B cell (primary cell): ENCODE data around the gene KCNA10. TPM values are rescaled to one million over a fixed set of nuclear protein-coding genes. Genes with fewer than 3 reads are reported as not detected.

Experiments
- ATAC-seq: fragments of 200-7000 bp; cut with Tn5 transposase; one replicate; pipeline ENCODE4 v1.10.0; 2021; ENCODE audit warnings: low read depth, mild to moderate bottlenecking, moderate number of reproducible peaks, moderate library complexity
- CTCF ChIA-PET: fragments of 350-600 bp; sonication (Branson Sonifier 250); formaldehyde crosslinking; loops from one replicate; lab custom pipeline; 2021; ENCODE audit warnings: antibody characterized with exemption, inconsistent platforms; lab: Charles Lee
- POLR2A ChIA-PET: fragments of 350-600 bp; sonication (Branson Sonifier 250); formaldehyde crosslinking; loops from one replicate; lab custom pipeline; 2021; ENCODE audit warnings: antibody characterized with exemption; lab: Charles Lee
- DNase-seq: peaks from one replicate; pipeline ENCODE4 v3.0.0; 2013
- H2AFZ ChIP-seq: 2 replicates; pipeline ENCODE4 v1.6.1; 2012; ENCODE audit warnings: mild to moderate bottlenecking, low read depth, low read length; ENCODE audit not compliant: insufficient read depth, poor library complexity, severe bottlenecking
- H3K27ac ChIP-seq, 2 donors: 1 replicate in 1 of 2; 2 replicates in 1 of 2; pipeline ENCODE4 v1.5.1; 2012 to 2013; ENCODE audit warnings: low read length in 2 of 2, mild to moderate bottlenecking in 2 of 2, moderate library complexity in 1 of 2
- H3K27me3 ChIP-seq, 4 experiments: fragments of 200-600 bp in 1 of 4; sonication (generic) in 1 of 4; replicated peaks in 1 of 4; 1 replicate in 2 of 4; 2 replicates in 2 of 4; pipeline versions ENCODE4 v1.6.1 to v1.7.0; 2013 to 2016; ENCODE audit warnings: low read length in 3 of 4, mild to moderate bottlenecking in 2 of 4, mixed read lengths in 1 of 4, moderate library complexity in 1 of 4; ENCODE audit not compliant: insufficient read depth in 4 of 4, control insufficient read depth in 3 of 4; ENCODE audit errors: control extremely low read depth in 1 of 4
- H3K36me3 ChIP-seq, 2 experiments: replicated peaks in 1 of 2; 1 replicate in 1 of 2; 2 replicates in 1 of 2; pipeline versions ENCODE4 v1.6.1 to v1.7.1; 2013; ENCODE audit warnings: low read length in 1 of 2; ENCODE audit not compliant: insufficient read depth in 2 of 2, control insufficient read depth in 1 of 2; ENCODE audit errors: control extremely low read depth in 1 of 2, extremely low read depth in 1 of 2
- H3K4me1 ChIP-seq, 2 donors: fragments of 200-600 bp in 1 of 2; sonication (generic) in 1 of 2; 1 replicate in 1 of 2; 2 replicates in 1 of 2; pipeline versions ENCODE4 v1.5.1 to v1.6.1; 2013 to 2017; ENCODE audit warnings: low read length in 2 of 2; ENCODE audit not compliant: control insufficient read depth in 2 of 2, insufficient read depth in 2 of 2
- H3K4me2 ChIP-seq: replicated peaks from 2 replicates; pipeline ENCODE3; 2012; ENCODE audit warnings: mild to moderate bottlenecking, low read depth, low read length; ENCODE audit not compliant: poor library complexity, severe bottlenecking
- H3K4me3 ChIP-seq, 5 experiments: fragments of 200-600 bp in 1 of 5; sonication (generic) in 1 of 5; 1 replicate in 3 of 5; 2 replicates in 2 of 5; pipeline versions ENCODE4 v1.5.1 to v1.7.0; 2011 to 2016; ENCODE audit warnings: low read length in 4 of 5, mild to moderate bottlenecking in 4 of 5, low read depth in 2 of 5, control low read depth in 1 of 5, moderate library complexity in 1 of 5; ENCODE audit not compliant: insufficient read depth in 1 of 5; ENCODE audit errors: control extremely low read depth in 1 of 5, extremely low read depth in 1 of 5
- H3K79me2 ChIP-seq: fragments of 200-600 bp; sonication (generic); one replicate; pipeline ENCODE4 v1.6.0; 2016; ENCODE audit warnings: low read length; ENCODE audit not compliant: control insufficient read depth, insufficient read depth
- H3K9ac ChIP-seq: fragments of 200-600 bp; sonication (generic); 2 replicates; pipeline ENCODE4 v1.6.1; 2017; ENCODE audit warnings: mild to moderate bottlenecking, low read length, moderate library complexity
- H3K9me3 ChIP-seq, 3 donors: one replicate each; pipeline versions ENCODE4 v1.6.1 to v1.7.1; 2013; ENCODE audit warnings: low read length in 2 of 3; ENCODE audit not compliant: control insufficient read depth in 2 of 3, insufficient read depth in 1 of 3; ENCODE audit errors: control extremely low read depth in 1 of 3
- H4K20me1 ChIP-seq: 2 replicates; pipeline ENCODE4 v1.6.0; 2012; ENCODE audit warnings: mild to moderate bottlenecking, low read length; ENCODE audit not compliant: insufficient read depth, control insufficient read depth, poor library complexity, severe bottlenecking
- H3K27ac Mint-ChIP-seq: one replicate; pipeline ENCODE4 v1.8.0; 2021; ENCODE audit warnings: mixed read lengths
- H3K27me3 Mint-ChIP-seq: one replicate; pipeline ENCODE4 v1.8.0; 2021; ENCODE audit warnings: mixed read lengths
- H3K4me1 Mint-ChIP-seq: one replicate; pipeline ENCODE4 v1.8.0; 2021; ENCODE audit warnings: mixed read lengths
- H3K4me3 Mint-ChIP-seq: one replicate; pipeline ENCODE4 v1.8.0; 2021; ENCODE audit warnings: mixed read lengths
- H3K9me3 Mint-ChIP-seq: one replicate; pipeline ENCODE4 v1.8.0; 2022; ENCODE audit warnings: mixed read lengths; ENCODE audit not compliant: insufficient read depth
- EZH2 ChIP-seq: IDR thresholded peaks from 2 replicates; pipeline ENCODE4 v1.6.1; 2012; ENCODE audit warnings: borderline replicate concordance, low read depth, mild to moderate bottlenecking, moderate library complexity, low read length; ENCODE audit not compliant: insufficient read depth, poor library complexity, severe bottlenecking
- WGBS: methylation state at CpG from one replicate; pipeline ENCODE4 v1.1.5; 2013; ENCODE audit warnings: missing lambda C conversion rate; ENCODE audit not compliant: insufficient coverage; 5-methylcytosine and 5-hydroxymethylcytosine counted together
- intact Hi-C: fragments of 100-400 bp; cut with micrococcal nuclease; formaldehyde crosslinking; loops from one replicate; pipeline ENCODE4 v1.10.0; 2022
- polyA plus RNA-seq: library from polyadenylated mRNA; depleted of rRNA; stranded (reverse); fragments of >200 nt; gene quantifications from 2 replicates; pipeline ENCODE4 v1.2.3, GENCODE V29; 2012
- total RNA-seq, 2 donors: library from RNA; stranded (reverse); fragments of 120-200 nt in 1 of 2; gene quantifications; 1 replicate in 1 of 2; 2 replicates in 1 of 2; pipeline versions ENCODE4 v1.2.3 to v1.2.4, GENCODE V29; 2013 to 2022
- TF ChIP-seq, protein P1 (sequence below): fragments of 200-600 bp; IDR thresholded peaks from one replicate; pipeline ENCODE4 v1.8.0; 2022; ENCODE audit warnings: antibody characterized with exemption, mild to moderate bottlenecking

KCNA10 gene
- total and polyA plus RNA-seq, 2 donors (not counting 1 experiment from before 2014, with no cell fraction given), result not detected

- 97% methylated on average over 8 of the region's 8 CpGs for WGBS
- CTCF ChIA-PET, result interaction anchor here (1.5 to 3.6 kb wide), 2 partner anchors 18 to 278 kb away, joined by 3 to 11 read pairs; no protein-coding TSS in a partner anchor
- Histone ChIP-seq H3K27me3 (peaks cover 0 to 16% (median 4%) of the 10 kb centered on the region in 4 experiments), H3K9ac (no peak overlapping the region), H3K36me3 (no peaks in the 10 kb centered on the region), H3K9me3 (peaks cover 0 to 2% (median 0%) of the 10 kb centered on the region in 3 donors), H3K4me1 (no peaks in the 10 kb centered on the region), H3K27ac (no peak overlapping the region), H4K20me1 (no peaks in the 10 kb centered on the region), H3K4me3 (no peak overlapping the region), H3K79me2 (no peaks in the 10 kb centered on the region), H2AFZ (no peak overlapping the region), H3K4me2 (no peak overlapping the region)
- H3K4me1 Mint-ChIP-seq, result no peaks in the 10 kb centered on the region
- no peak overlapping the region for H3K4me3 Mint-ChIP-seq
- POLR2A ChIA-PET, result no interaction called here
- H3K9me3 Mint-ChIP-seq, result no peaks in the 10 kb centered on the region
- H3K27ac Mint-ChIP-seq, result no peak overlapping the region
- peaks cover 32% of the 10 kb centered on the region for H3K27me3 Mint-ChIP-seq
- TF ChIP-seq, protein P1, sequence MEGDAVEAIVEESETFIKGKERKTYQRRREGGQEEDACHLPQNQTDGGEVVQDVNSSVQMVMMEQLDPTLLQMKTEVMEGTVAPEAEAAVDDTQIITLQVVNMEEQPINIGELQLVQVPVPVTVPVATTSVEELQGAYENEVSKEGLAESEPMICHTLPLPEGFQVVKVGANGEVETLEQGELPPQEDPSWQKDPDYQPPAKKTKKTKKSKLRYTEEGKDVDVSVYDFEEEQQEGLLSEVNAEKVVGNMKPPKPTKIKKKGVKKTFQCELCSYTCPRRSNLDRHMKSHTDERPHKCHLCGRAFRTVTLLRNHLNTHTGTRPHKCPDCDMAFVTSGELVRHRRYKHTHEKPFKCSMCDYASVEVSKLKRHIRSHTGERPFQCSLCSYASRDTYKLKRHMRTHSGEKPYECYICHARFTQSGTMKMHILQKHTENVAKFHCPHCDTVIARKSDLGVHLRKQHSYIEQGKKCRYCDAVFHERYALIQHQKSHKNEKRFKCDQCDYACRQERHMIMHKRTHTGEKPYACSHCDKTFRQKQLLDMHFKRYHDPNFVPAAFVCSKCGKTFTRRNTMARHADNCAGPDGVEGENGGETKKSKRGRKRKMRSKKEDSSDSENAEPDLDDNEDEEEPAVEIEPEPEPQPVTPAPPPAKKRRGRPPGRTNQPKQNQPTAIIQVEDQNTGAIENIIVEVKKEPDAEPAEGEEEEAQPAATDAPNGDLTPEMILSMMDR, result no peak
- intact Hi-C loops, result no loop called here
- ATAC-seq, result no peak
- no peak for DNase-seq
Measured at GRCh38 chr1:110478886-110479285, 40.1 kb downstream of the KCNA10 start.

DNA sequence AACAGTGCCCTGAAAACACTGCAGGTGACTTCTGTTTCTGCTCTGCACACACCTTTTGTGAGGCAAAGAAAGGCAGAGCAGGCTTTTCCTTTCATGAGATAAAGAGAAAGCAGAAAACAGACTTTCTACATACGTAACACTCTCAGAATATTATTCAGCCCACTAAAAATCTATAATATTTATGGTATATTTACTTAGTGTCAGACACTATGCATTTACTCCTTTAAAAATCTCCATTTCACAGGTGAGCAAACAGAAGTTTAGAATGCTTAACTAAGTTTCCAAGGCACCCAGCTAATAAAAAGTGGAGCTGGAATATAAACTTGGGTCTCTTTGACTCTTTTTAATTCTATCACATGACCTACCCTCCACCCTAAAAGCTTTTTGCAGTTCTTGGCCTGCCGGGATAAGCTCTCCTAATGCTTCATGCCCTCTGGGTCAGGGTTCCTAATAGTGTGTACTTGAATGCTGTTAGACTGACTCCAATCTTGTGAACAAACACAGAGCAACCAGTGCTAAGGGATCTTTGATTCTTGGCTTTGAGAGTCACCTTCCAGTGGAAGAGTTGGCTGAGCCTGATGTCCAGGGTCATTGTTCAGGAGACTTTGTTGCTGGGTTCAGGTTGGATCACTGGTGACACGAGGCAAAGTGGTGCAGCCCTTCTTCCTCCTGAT, 40.9 kb downstream of the KCNA10 start:
- ChIA-PET CTCF (interaction anchor here (1.0 to 1.5 kb wide), 2 partner anchors 18 to 277 kb away, joined by 3 to 6 read pairs; no protein-coding TSS in a partner anchor), POLR2A (no interaction called here)
- H3K4me1 ChIP-seq, result no peaks in the 10 kb centered on the region
- H3K9me3 ChIP-seq, result peaks cover 0 to 2% (median 0%) of the 10 kb centered on the region in 3 donors
- intact Hi-C loops, result no loop called here
- H3K4me1 Mint-ChIP-seq, result no peaks in the 10 kb centered on the region
- H3K4me3 Mint-ChIP-seq, result no peak overlapping the region
- H2AFZ ChIP-seq, result no peak overlapping the region
- 80% methylated on average over 1 of the region's 3 CpGs for WGBS
- no peak overlapping the region for H3K4me3 ChIP-seq
- peaks cover 33% of the 10 kb centered on the region for H3K27me3 Mint-ChIP-seq
- H3K9ac ChIP-seq, result no peak overlapping the region
- ATAC-seq (no peak), DNase-seq (no peak)
- no peaks in the 10 kb centered on the region for H3K9me3 Mint-ChIP-seq
- no peak overlapping the region for H3K4me2 ChIP-seq
- no peak overlapping the region for H3K27ac Mint-ChIP-seq
- H3K27ac ChIP-seq, result no peak overlapping the region
- no peaks in the 10 kb centered on the region for H4K20me1 ChIP-seq
- peaks cover 0 to 9% (median 2%) of the 10 kb centered on the region in 4 experiments for H3K27me3 ChIP-seq
- H3K79me2 ChIP-seq, result no peaks in the 10 kb centered on the region
- no peaks in the 10 kb centered on the region for H3K36me3 ChIP-seq
- TF ChIP-seq, protein P1, result no peak
- TF ChIP-seq EZH2, result no peak
